ENCODE results near the gene BCAS3. TPM values are rescaled to one million over a fixed set of nuclear protein-coding genes. Genes with fewer than 3 reads are reported as not detected.

Gene BCAS3
- total and polyA plus RNA-seq, 4 donors, result 11.6 to 47.6 (median 27.4) TPM

GRCh38 chr17:61325382-61326073 is 647.9 kb downstream of the BCAS3 start:
- Histone ChIP-seq H3K27ac (ENCODE audit: low read depth in 1 of 2, low read length in 2 of 2) (no peak overlapping the region), H3K4me1 (ENCODE audit: control insufficient read depth in 1 of 2, insufficient read depth in 2 of 2, low read length in 2 of 2) (peaks cover 0 to 3% of the 10 kb centered on the region in 2 donors), H3K27me3 (ENCODE audit: control insufficient read depth in 1 of 2, insufficient read depth in 2 of 2, low read length in 1 of 2) (no peaks in the 10 kb centered on the region), H3K36me3 (ENCODE audit: control insufficient read depth in 1 of 2, insufficient read depth in 2 of 2, low read length in 1 of 2) (no peaks in the 10 kb centered on the region), H3K4me3 (ENCODE audit: low read length in 2 of 2) (no peak overlapping the region), H3K9me3 (ENCODE audit: control insufficient read depth, low read length) (no peaks in the 10 kb centered on the region)
- WGBS, 2 donors, result 35 to 37% methylated on average over 6 of the region's 6 CpGs
- ATAC-seq (ENCODE audit: low FRiP score) (no peak), DNase-seq (no peak)
- intact Hi-C loops (cut with DNase I), result no loop called here

DNA sequence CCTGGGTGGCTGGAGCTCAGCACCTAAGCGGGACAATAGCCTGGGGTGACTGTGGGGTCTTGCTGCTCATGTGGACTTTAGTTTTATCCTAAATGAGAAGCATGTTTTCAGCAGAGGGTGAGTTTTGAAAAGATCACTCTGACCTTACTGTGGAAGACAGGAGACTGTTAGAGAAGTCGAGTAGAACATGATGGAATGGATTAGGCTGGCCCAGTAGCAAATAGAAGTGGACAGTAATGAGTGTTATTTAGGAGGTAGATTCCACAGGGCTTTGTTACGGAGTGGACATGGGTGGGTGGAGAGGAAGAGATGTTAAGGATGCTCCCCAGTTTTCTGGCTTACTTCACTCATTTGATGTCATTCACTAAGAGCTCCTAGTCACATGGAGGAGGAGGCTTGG is 648.7 kb downstream of the BCAS3 start:
- intact Hi-C loops (cut with DNase I), result no loop called here
- DNase-seq (no peak), ATAC-seq (ENCODE audit: low FRiP score) (no peak)
- Histone ChIP-seq H3K36me3 (ENCODE audit: control insufficient read depth in 1 of 2, insufficient read depth in 2 of 2, low read length in 1 of 2) (no peaks in the 10 kb centered on the region), H3K4me3 (ENCODE audit: low read length in 2 of 2) (no peak overlapping the region), H3K4me1 (ENCODE audit: control insufficient read depth in 1 of 2, insufficient read depth in 2 of 2, low read length in 2 of 2) (peaks cover 0 to 3% of the 10 kb centered on the region in 2 donors), H3K9me3 (ENCODE audit: control insufficient read depth, low read length) (no peaks in the 10 kb centered on the region), H3K27me3 (ENCODE audit: control insufficient read depth in 1 of 2, insufficient read depth in 2 of 2, low read length in 1 of 2) (no peaks in the 10 kb centered on the region), H3K27ac (ENCODE audit: low read depth in 1 of 2, low read length in 2 of 2) (no peak overlapping the region)
- 93 to 94% methylated on average over 3 of the region's 3 CpGs for WGBS, 2 donors

DNA sequence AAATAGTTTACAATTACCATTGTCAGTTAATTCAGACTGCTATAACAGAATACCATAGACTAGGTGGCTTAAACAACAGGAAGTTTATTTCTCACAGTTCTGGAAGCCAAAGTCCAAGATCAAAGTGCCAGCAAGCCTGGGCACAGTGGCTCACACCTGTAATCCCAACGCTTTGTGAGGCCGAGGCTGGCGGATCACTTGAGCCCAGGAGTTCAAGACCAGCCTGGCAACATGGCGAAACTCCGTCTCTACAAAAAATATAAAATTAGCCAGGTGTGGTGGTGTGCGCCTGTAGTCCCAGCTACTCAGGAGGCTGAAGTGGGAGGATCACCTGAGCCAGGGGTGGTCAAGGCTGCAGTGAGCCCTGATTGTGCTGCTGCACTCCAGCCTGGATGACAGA is 650.7 kb downstream of the BCAS3 start:
- H3K27ac ChIP-seq (ENCODE audit: low read depth in 1 of 2, low read length in 2 of 2), result no peak overlapping the region
- intact Hi-C loops (cut with DNase I), result no loop called here
- WGBS, 2 donors, result 98% methylated on average over 6 of the region's 6 CpGs
- no peaks in the 10 kb centered on the region for H3K27me3 ChIP-seq (ENCODE audit: control insufficient read depth in 1 of 2, insufficient read depth in 2 of 2, low read length in 1 of 2)
- H3K9me3 ChIP-seq (ENCODE audit: control insufficient read depth, low read length), result no peaks in the 10 kb centered on the region
- H3K4me3 ChIP-seq (ENCODE audit: low read length in 2 of 2), result no peak overlapping the region
- H3K36me3 ChIP-seq (ENCODE audit: control insufficient read depth in 1 of 2, insufficient read depth in 2 of 2, low read length in 1 of 2), result no peaks in the 10 kb centered on the region
- ATAC-seq (ENCODE audit: low FRiP score), result no peak
- peaks cover 0 to 2% of the 10 kb centered on the region in 2 donors for H3K4me1 ChIP-seq (ENCODE audit: control insufficient read depth in 1 of 2, insufficient read depth in 2 of 2, low read length in 2 of 2)
- no peak for DNase-seq

DNA sequence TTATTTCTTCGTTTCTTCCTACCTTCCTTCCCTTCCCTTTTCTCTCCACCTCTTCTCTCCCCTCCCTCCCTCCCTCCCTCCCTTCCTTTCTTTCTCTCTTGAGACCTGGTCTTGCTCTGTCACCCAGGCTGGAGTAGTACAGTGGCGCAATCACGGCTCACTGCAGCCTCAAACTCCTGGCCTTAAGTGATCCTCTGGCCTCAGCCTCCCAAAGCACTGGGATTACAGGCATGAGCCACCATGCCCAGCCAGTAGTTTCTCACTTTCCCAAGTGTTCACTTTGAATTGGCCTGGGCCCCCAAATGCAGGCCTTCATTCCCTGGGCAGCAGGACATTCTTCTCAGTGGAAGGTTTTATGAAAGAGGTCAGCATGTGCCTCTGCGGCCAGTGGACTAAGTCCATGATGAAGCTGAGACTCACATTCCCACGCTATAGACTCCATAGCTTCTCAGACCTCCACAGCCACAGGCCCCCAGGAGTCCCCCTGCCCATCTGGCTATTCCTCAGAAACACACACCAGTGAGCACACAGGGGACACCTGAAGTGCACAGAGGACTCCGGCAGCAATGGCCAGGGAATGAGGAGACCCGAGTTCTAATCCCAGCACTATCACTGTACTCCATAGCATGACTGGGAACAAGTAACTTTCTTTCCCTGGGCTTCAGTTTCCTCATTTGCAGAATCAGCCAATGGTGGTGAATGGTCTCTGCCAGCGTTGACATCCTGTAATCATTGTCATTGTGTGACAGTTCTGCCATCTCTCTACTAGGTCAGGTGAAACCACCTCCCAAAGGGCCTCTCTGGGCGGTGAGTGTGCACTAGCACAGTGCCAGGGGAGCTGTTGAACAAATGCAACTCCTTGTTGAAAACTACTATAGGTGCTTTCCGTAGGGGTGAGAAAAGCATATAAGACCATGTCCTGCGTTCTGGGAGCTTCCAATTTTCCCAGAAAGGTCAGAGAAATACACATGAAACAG is 652.8 kb downstream of the BCAS3 start:
- H3K9me3 ChIP-seq (ENCODE audit: control insufficient read depth, low read length), result no peaks in the 10 kb centered on the region
- WGBS, 2 donors, result 95 to 97% methylated on average over 11 of the region's 11 CpGs
- H3K27ac ChIP-seq (ENCODE audit: low read depth in 1 of 2, low read length in 2 of 2), result no peak overlapping the region
- no peaks in the 10 kb centered on the region for H3K27me3 ChIP-seq (ENCODE audit: control insufficient read depth in 1 of 2, insufficient read depth in 2 of 2, low read length in 1 of 2)
- peaks cover 0 to 2% of the 10 kb centered on the region in 2 donors for H3K4me1 ChIP-seq (ENCODE audit: control insufficient read depth in 1 of 2, insufficient read depth in 2 of 2, low read length in 2 of 2)
- ATAC-seq (ENCODE audit: low FRiP score), result no peak
- intact Hi-C loops (cut with DNase I), result no loop called here
- H3K4me3 ChIP-seq (ENCODE audit: low read length in 2 of 2), result no peak overlapping the region
- DNase-seq, result no peak
- H3K36me3 ChIP-seq (ENCODE audit: control insufficient read depth in 1 of 2, insufficient read depth in 2 of 2, low read length in 1 of 2), result no peaks in the 10 kb centered on the region

DNA sequence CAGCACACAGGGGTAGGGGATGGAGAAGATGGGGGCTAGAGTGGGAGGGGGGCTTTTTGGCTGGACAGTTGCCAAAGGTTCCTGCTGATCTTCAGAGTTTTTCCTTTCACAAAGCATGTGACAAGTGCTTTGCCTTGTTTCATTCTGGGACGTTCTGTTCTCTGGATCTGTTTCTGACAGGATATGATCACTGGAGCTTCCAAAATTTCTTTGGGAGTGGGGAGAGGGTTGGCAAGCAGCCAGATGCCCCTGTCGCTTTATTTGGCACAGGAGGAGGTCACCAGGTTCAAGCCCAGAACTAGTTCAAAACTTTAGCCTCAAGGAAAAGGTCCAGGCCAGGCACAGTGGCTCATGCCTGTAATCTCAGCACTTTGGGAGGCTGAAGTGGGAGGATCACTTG is 653.5 kb downstream of the BCAS3 start:
- Histone ChIP-seq H3K27me3 (ENCODE audit: control insufficient read depth in 1 of 2, insufficient read depth in 2 of 2, low read length in 1 of 2) (no peaks in the 10 kb centered on the region), H3K27ac (ENCODE audit: low read depth in 1 of 2, low read length in 2 of 2) (no peak overlapping the region), H3K4me3 (ENCODE audit: low read length in 2 of 2) (no peak overlapping the region), H3K9me3 (ENCODE audit: control insufficient read depth, low read length) (no peaks in the 10 kb centered on the region), H3K4me1 (ENCODE audit: control insufficient read depth in 1 of 2, insufficient read depth in 2 of 2, low read length in 2 of 2) (peaks cover 0 to 4% of the 10 kb centered on the region in 2 donors), H3K36me3 (ENCODE audit: control insufficient read depth in 1 of 2, insufficient read depth in 2 of 2, low read length in 1 of 2) (no peaks in the 10 kb centered on the region)
- DNase-seq (no peak), ATAC-seq (ENCODE audit: low FRiP score) (no peak)
- 6 to 9% methylated on average over 2 of the region's 2 CpGs for WGBS, 2 donors
- intact Hi-C loops (cut with DNase I), result no loop called here

DNA sequence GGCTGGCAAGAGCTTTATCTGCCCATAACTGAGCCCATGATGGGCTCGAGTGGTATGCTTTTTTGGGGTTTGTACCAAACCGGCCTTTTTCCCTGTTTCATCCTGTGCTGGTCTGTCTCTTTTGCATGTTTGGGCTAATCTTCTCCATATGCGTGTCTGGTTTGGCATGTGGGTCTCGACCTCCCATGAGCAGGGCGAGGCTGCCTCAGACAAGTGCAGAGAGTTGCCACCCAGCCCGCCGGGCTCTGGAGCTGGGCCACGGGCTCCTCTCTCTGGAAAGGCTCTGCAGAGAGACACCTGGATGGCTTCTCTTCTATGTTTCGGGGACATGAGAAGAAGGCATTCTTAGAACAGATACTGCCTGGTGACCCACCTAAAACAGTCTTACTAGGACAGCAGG is 654.2 kb downstream of the BCAS3 start:
- Histone ChIP-seq H3K27ac (ENCODE audit: low read depth in 1 of 2, low read length in 2 of 2) (no peak overlapping the region), H3K27me3 (ENCODE audit: control insufficient read depth in 1 of 2, insufficient read depth in 2 of 2, low read length in 1 of 2) (no peaks in the 10 kb centered on the region), H3K4me1 (ENCODE audit: control insufficient read depth in 1 of 2, insufficient read depth in 2 of 2, low read length in 2 of 2) (peaks cover 0 to 4% of the 10 kb centered on the region in 2 donors), H3K9me3 (ENCODE audit: control insufficient read depth, low read length) (no peaks in the 10 kb centered on the region), H3K36me3 (ENCODE audit: control insufficient read depth in 1 of 2, insufficient read depth in 2 of 2, low read length in 1 of 2) (no peaks in the 10 kb centered on the region), H3K4me3 (ENCODE audit: low read length in 2 of 2) (no peak overlapping the region)
- intact Hi-C loops (cut with DNase I), result no loop called here
- 95 to 96% methylated on average over 9 of the region's 9 CpGs for WGBS, 2 donors
- DNase-seq (no peak), ATAC-seq (ENCODE audit: low FRiP score) (no peak)

- peaks cover 3 to 4% of the 10 kb centered on the region in 2 donors for H3K4me1 ChIP-seq (ENCODE audit: control insufficient read depth in 1 of 2, insufficient read depth in 2 of 2, low read length in 2 of 2)
- no peak overlapping the region for H3K27ac ChIP-seq (ENCODE audit: low read depth in 1 of 2, low read length in 2 of 2)
- intact Hi-C loops (cut with DNase I), result no loop called here
- no peaks in the 10 kb centered on the region for H3K9me3 ChIP-seq (ENCODE audit: control insufficient read depth, low read length)
- no peaks in the 10 kb centered on the region for H3K27me3 ChIP-seq (ENCODE audit: control insufficient read depth in 1 of 2, insufficient read depth in 2 of 2, low read length in 1 of 2)
- 58 to 66% methylated on average over 8 of the region's 8 CpGs for WGBS, 2 donors
- no peak overlapping the region for H3K4me3 ChIP-seq (ENCODE audit: low read length in 2 of 2)
- H3K36me3 ChIP-seq (ENCODE audit: control insufficient read depth in 1 of 2, insufficient read depth in 2 of 2, low read length in 1 of 2), result no peaks in the 10 kb centered on the region
- ATAC-seq (ENCODE audit: low FRiP score) (no peak), DNase-seq (no peak)
Measured at GRCh38 chr17:61333136-61333535, 655.5 kb downstream of the BCAS3 start.

- Histone ChIP-seq H3K9me3 (ENCODE audit: control insufficient read depth, low read length) (no peaks in the 10 kb centered on the region), H3K27ac (ENCODE audit: low read depth in 1 of 2, low read length in 2 of 2) (no peak overlapping the region), H3K27me3 (ENCODE audit: control insufficient read depth in 1 of 2, insufficient read depth in 2 of 2, low read length in 1 of 2) (no peaks in the 10 kb centered on the region), H3K4me1 (ENCODE audit: control insufficient read depth in 1 of 2, insufficient read depth in 2 of 2, low read length in 2 of 2) (peaks cover 3 to 6% of the 10 kb centered on the region in 2 donors), H3K36me3 (ENCODE audit: control insufficient read depth in 1 of 2, insufficient read depth in 2 of 2, low read length in 1 of 2) (no peaks in the 10 kb centered on the region), H3K4me3 (ENCODE audit: low read length in 2 of 2) (no peak overlapping the region)
- DNase-seq (no peak), ATAC-seq (ENCODE audit: low FRiP score) (no peak)
- intact Hi-C loops (cut with DNase I), result loop anchor here in 1 of 2 donors (5.0 kb wide), 1 partner anchor 72 kb away; no protein-coding TSS in a partner anchor
- 97 to 98% methylated on average over 5 of the region's 5 CpGs for WGBS, 2 donors
Measured at GRCh38 chr17:61334673-61335072, 657.0 kb downstream of the BCAS3 start.
